Peyer's patch (tissue), 4 donors: ENCODE measurements around the gene P2RY12. TPM values are rescaled to one million over a fixed set of nuclear protein-coding genes. Genes with fewer than 3 reads are reported as not detected.

ENCODE experiments used
- DNase-seq, 3 donors: peaks; one replicate each; pipeline ENCODE4 v3.0.0-alpha.2; 2017 to 2019
- H3K27ac ChIP-seq, 4 donors: fragments of 200-600 bp; sonication (generic); one replicate each; pipeline ENCODE4 v1.5.1; 2016 to 2019
- H3K27me3 ChIP-seq, 2 donors: fragments of 200-600 bp; sonication (generic); one replicate each; pipeline ENCODE4 v1.5.1; 2019
- H3K36me3 ChIP-seq, 3 donors: fragments of 200-600 bp; sonication (generic); one replicate each; pipeline ENCODE4 v1.5.1; 2016 to 2019
- H3K4me1 ChIP-seq, 4 donors: fragments of 200-600 bp; sonication (generic); one replicate each; pipeline ENCODE4 v1.5.1; 2016 to 2019
- H3K4me3 ChIP-seq, 4 donors: fragments of 200-600 bp; sonication (generic); 1 replicate in 3 of 4; 2 replicates in 1 of 4; pipeline ENCODE4 v1.5.1; 2016 to 2019; ENCODE audit warnings: mild to moderate bottlenecking in 1 of 4
- H3K9me3 ChIP-seq, 4 donors: fragments of 200-600 bp; sonication (generic); one replicate each; pipeline ENCODE4 v1.5.1; 2016 to 2019; ENCODE audit warnings: mild to moderate bottlenecking in 1 of 4
- POLR2A ChIP-seq, 2 donors: fragments of 450-650 bp; IDR thresholded peaks; one replicate each; pipeline ENCODE4 v1.5.1; 2017; ENCODE audit warnings: antibody characterized with exemption in 2 of 2, mild to moderate bottlenecking in 2 of 2, moderate library complexity in 2 of 2
- total RNA-seq, 4 donors: library from RNA; depleted of rRNA; stranded (reverse); fragments of >200 nt; gene quantifications; one replicate each; pipeline ENCODE4 v1.1.0, GENCODE V29; 2016
- TF ChIP-seq, protein P1 (sequence below), 6 experiments: fragments of 450-650 bp in 4 of 6; fragments of 200-600 bp in 2 of 6; sonication (generic) in 1 of 6; IDR thresholded peaks; one replicate each; pipeline ENCODE4 v1.5.1; 2017 to 2019; ENCODE audit warnings: antibody characterized with exemption in 6 of 6, mild to moderate bottlenecking in 3 of 6, moderate library complexity in 1 of 6

Gene P2RY12
- total RNA-seq, 4 donors from 2014 or later: 1.7 to 3.3 TPM; not detected in 2

DNA sequence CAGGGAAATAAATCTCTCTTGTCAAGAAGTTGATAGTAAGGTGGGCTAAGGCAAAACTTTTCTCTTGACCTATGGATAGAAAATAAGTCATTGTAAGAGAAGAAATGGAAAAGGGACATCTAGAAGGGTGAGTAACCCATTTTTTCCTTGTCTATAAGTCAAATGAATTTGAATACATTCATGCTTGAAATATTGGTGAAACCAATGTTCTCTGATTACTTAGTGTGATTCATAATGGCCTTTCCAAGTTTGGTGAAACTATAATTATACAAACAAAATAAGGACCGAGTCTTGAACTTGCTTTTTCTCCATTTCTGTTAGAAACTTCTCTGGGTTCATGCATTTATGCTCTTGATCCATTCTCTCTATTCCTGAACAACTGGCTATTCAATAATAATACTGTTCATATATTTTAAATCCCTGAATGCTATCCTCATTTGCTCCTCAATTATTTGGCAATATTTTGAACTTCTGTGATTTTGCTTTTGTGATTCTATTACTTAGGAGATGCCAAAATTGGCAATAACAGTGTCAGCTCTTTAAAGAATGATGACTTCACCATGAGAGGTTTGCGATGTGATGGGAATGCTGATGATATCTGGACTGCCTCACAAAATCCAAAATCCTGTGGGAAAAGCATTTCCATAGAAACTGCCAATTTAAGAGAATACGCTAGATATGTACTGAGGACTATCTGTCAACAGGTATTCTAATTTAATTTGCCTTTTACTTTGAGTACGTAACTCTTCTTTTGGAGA is 12.3 kb downstream of the P2RY12 start:
- H3K27ac ChIP-seq: no peak overlapping the region
- no peak overlapping the region for H3K4me3 ChIP-seq
- H3K36me3 ChIP-seq: no peaks in the 10 kb centered on the region
- H3K27me3 ChIP-seq: no peaks in the 10 kb centered on the region
- TF ChIP-seq, protein P1, sequence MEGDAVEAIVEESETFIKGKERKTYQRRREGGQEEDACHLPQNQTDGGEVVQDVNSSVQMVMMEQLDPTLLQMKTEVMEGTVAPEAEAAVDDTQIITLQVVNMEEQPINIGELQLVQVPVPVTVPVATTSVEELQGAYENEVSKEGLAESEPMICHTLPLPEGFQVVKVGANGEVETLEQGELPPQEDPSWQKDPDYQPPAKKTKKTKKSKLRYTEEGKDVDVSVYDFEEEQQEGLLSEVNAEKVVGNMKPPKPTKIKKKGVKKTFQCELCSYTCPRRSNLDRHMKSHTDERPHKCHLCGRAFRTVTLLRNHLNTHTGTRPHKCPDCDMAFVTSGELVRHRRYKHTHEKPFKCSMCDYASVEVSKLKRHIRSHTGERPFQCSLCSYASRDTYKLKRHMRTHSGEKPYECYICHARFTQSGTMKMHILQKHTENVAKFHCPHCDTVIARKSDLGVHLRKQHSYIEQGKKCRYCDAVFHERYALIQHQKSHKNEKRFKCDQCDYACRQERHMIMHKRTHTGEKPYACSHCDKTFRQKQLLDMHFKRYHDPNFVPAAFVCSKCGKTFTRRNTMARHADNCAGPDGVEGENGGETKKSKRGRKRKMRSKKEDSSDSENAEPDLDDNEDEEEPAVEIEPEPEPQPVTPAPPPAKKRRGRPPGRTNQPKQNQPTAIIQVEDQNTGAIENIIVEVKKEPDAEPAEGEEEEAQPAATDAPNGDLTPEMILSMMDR (IDR thresholded peaks at IDR 0.05): no peak
- TF ChIP-seq POLR2A (IDR thresholded peaks at IDR 0.05): no peak
- H3K4me1 ChIP-seq: no peaks in the 10 kb centered on the region
- no peak for DNase-seq
- no peaks in the 10 kb centered on the region for H3K9me3 ChIP-seq

DNA sequence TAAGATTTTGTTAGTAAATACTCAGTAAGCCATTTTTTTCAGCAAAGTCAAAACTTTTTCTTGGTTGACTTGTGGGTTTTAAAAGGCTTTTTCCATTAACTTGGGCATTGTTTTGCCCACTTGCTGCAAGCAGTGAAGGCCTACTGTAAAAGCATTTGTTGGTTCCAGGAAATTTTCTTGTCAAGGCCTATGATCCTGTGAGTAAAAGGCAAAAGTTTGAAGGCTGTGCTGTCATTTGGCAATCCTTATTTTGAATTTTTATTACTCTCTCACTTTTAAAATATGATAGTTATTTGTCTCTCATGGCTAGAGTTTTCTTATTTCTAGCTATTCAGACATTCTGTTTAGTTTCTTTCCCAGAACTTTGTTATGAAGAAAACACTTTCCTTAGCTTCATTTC is 13.0 kb downstream of the P2RY12 start:
- no peak for TF ChIP-seq POLR2A (IDR thresholded peaks at IDR 0.05)
- TF ChIP-seq, protein P1 (IDR thresholded peaks at IDR 0.05): no peak
- no peak overlapping the region for H3K27ac ChIP-seq
- H3K27me3 ChIP-seq: no peaks in the 10 kb centered on the region

DNA sequence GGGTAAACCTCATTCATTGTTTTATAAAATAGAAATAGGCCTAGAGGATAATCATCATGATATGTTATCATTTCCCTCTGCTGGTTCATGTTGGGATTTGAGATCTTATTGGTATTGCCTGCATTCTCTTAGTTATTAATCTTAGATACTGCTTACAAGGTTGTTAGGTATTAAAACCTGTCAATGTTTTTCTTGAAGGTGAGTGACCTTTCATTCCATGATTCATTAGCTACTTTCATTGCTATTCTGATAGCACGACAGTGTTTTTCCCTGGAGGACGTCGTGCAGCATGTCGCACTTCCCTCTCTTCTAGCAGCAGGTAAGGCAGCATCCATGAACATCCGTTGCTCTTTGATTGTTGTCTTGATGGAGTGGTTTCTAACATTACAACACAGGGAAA is 17.1 kb downstream of the P2RY12 start:
- Histone ChIP-seq H3K4me1 (no peaks in the 10 kb centered on the region), H3K27ac (no peak overlapping the region), H3K36me3 (no peaks in the 10 kb centered on the region), H3K27me3 (no peaks in the 10 kb centered on the region), H3K4me3 (no peak overlapping the region), H3K9me3 (no peaks in the 10 kb centered on the region)
- DNase-seq: no peak
- TF ChIP-seq POLR2A (IDR thresholded peaks at IDR 0.05): no peak
- TF ChIP-seq, protein P1 (IDR thresholded peaks at IDR 0.05): no peak

More for the DNA sequence above, 13.0 kb downstream of the P2RY12 start:
- no peak for DNase-seq
- Histone ChIP-seq H3K4me3 (no peak overlapping the region), H3K9me3 (no peaks in the 10 kb centered on the region), H3K36me3 (no peaks in the 10 kb centered on the region), H3K4me1 (no peaks in the 10 kb centered on the region)

DNA sequence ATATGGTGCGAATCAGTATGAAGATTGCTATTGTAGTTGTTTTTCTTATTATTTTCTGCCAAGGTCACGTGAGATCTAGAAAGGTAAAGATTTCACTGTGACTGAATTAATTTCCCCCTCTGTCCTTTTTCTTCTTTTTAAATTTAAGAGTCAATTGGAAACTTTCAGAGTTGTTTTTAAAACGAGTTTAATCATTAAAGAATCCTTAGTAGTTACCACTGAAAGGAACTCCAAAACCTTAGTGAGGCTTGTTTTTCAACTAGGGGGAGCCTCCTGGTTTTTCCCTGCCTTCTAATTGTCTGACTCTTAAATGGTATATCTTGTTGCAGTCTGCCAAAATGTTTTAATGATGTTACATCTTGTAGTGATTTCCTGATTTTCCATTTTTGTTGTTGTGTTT is 17.6 kb downstream of the P2RY12 start:
- TF ChIP-seq, protein P1 (IDR thresholded peaks at IDR 0.05): no peak
- no peak for TF ChIP-seq POLR2A (IDR thresholded peaks at IDR 0.05)
- no peaks in the 10 kb centered on the region for H3K36me3 ChIP-seq
- no peak overlapping the region for H3K4me3 ChIP-seq
- no peaks in the 10 kb centered on the region for H3K4me1 ChIP-seq
- no peaks in the 10 kb centered on the region for H3K27me3 ChIP-seq
- H3K27ac ChIP-seq: no peak overlapping the region
- no peaks in the 10 kb centered on the region for H3K9me3 ChIP-seq
- no peak for DNase-seq

DNA sequence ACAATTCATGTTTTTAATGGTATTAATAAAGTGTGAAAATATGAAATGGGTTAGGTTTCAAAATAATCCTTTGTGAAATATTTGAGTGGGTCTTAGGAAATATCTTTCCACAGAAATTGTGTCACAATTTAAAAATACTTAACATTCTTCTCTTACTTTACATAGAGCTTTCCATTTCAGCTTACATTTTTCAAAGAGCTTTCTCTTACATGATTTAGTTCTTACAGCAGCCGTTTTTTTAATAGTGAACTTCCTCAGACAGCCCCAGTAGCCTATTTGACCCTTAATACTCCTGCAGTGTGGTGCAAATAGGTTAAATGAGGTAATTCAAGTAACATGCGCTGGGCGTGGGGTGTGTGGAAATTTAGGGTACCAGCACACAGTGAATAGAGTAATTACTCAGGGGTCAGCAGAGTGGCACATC is 21.8 kb downstream of the P2RY12 start:
- TF ChIP-seq, protein P1 (IDR thresholded peaks at IDR 0.05): no peak
- no peak for TF ChIP-seq POLR2A (IDR thresholded peaks at IDR 0.05)
- no peak overlapping the region for H3K4me3 ChIP-seq
- H3K4me1 ChIP-seq: no peaks in the 10 kb centered on the region
- no peaks in the 10 kb centered on the region for H3K36me3 ChIP-seq
- no peaks in the 10 kb centered on the region for H3K27me3 ChIP-seq
- no peak for DNase-seq
- no peaks in the 10 kb centered on the region for H3K9me3 ChIP-seq
- H3K27ac ChIP-seq: no peak overlapping the region
